Measurements from ENCODE around the gene ZDHHC5. TPM values are rescaled to one million over a fixed set of nuclear protein-coding genes. Genes with fewer than 3 reads are reported as not detected.
"Not testable (repeated sequence)": the region's sequence is repeated elsewhere in the genome, so short reads cannot be mapped to it uniquely, and the experiment has no call there.

Gene ZDHHC5
- total RNA-seq, 2 donors from 2014 or later: 80.2 to 82.1 TPM

GRCh38 chr11:57681168-57681567 is 13.3 kb downstream of the ZDHHC5 start:
- H3K36me3 ChIP-seq: peaks cover 9% of the 10 kb centered on the region
- intact Hi-C loops (cut with DNase I): no loop called here
- no peaks in the 10 kb centered on the region for H3K9me3 ChIP-seq
- H3K9ac ChIP-seq (ENCODE audit: low read depth in 2 of 2, low read length in 2 of 2): no peak overlapping the region
- DNase-seq: no peak
- no peak overlapping the region for H3K4me3 ChIP-seq
- TF ChIP-seq CTCF (IDR thresholded peaks at IDR 0.05): no peak
- no peaks in the 10 kb centered on the region for H3K27me3 ChIP-seq
- H3K4me1 ChIP-seq: no peaks in the 10 kb centered on the region
- H3K27ac ChIP-seq: no peak overlapping the region

GRCh38 chr11:57690474-57690873 is 22.6 kb downstream of the ZDHHC5 start:
- H3K9ac ChIP-seq (ENCODE audit: low read depth in 2 of 2, low read length in 2 of 2); intact Hi-C loops (cut with DNase I); H3K9me3 ChIP-seq; DNase-seq; H3K4me1 ChIP-seq; H3K27me3 ChIP-seq; H3K27ac ChIP-seq; H3K4me3 ChIP-seq: not testable (repeated sequence)
- H3K36me3 ChIP-seq: peaks cover 61% of the 10 kb centered on the region

GRCh38 chr11:57698843-57699365 is 31.0 kb downstream of the ZDHHC5 start:
- no peak for TF ChIP-seq CTCF (IDR thresholded peaks at IDR 0.05)
- H3K36me3 ChIP-seq: peaks cover 55% of the 10 kb centered on the region

GRCh38 chr11:57699813-57700212 is 31.9 kb downstream of the ZDHHC5 start:
- H3K9ac ChIP-seq (ENCODE audit: low read depth in 2 of 2, low read length in 2 of 2): no peak overlapping the region
- H3K36me3 ChIP-seq: peaks cover 46% of the 10 kb centered on the region
- H3K27me3 ChIP-seq: no peaks in the 10 kb centered on the region
- H3K27ac ChIP-seq: no peak overlapping the region
- no peak for TF ChIP-seq CTCF (IDR thresholded peaks at IDR 0.05)
- H3K4me1 ChIP-seq: no peaks in the 10 kb centered on the region
- H3K9me3 ChIP-seq: no peaks in the 10 kb centered on the region
- no peak for DNase-seq
- intact Hi-C loops (cut with DNase I): no loop called here
- H3K4me3 ChIP-seq: no peak overlapping the region

More at GRCh38 chr11:57698843-57699365, 31.0 kb downstream of the ZDHHC5 start:
- Histone ChIP-seq H3K27ac (no peak overlapping the region), H3K4me3 (no peak overlapping the region), H3K4me1 (no peaks in the 10 kb centered on the region), H3K9me3 (no peaks in the 10 kb centered on the region), H3K9ac (ENCODE audit: low read depth in 2 of 2, low read length in 2 of 2) (no peak overlapping the region), H3K27me3 (no peaks in the 10 kb centered on the region)
- intact Hi-C loops (cut with DNase I): no loop called here
- no peak for DNase-seq

- Histone ChIP-seq H3K9me3 (no peaks in the 10 kb centered on the region), H3K4me3 (no peak overlapping the region), H3K36me3 (peaks cover 41% of the 10 kb centered on the region), H3K27me3 (no peaks in the 10 kb centered on the region), H3K4me1 (no peaks in the 10 kb centered on the region), H3K27ac (no peak overlapping the region), H3K9ac (ENCODE audit: low read depth in 2 of 2, low read length in 2 of 2) (no peak overlapping the region)
- DNase-seq: no peak
- no peak for TF ChIP-seq CTCF (IDR thresholded peaks at IDR 0.05)
- intact Hi-C loops (cut with DNase I): no loop called here
Observed at GRCh38 chr11:57700425-57700824, 32.5 kb downstream of the ZDHHC5 start.

- intact Hi-C loops (cut with DNase I): no loop called here
- Histone ChIP-seq H3K9me3 (no peaks in the 10 kb centered on the region), H3K4me3 (no peak overlapping the region), H3K4me1 (no peaks in the 10 kb centered on the region), H3K27me3 (no peaks in the 10 kb centered on the region), H3K27ac (no peak overlapping the region), H3K36me3 (peaks cover 28% of the 10 kb centered on the region), H3K9ac (ENCODE audit: low read depth in 2 of 2, low read length in 2 of 2) (no peak overlapping the region)
- DNase-seq: no peak
- no peak for TF ChIP-seq CTCF (IDR thresholded peaks at IDR 0.05)
Observed at GRCh38 chr11:57703341-57703740, 35.4 kb downstream of the ZDHHC5 start.

Data from colonic mucosa (tissue), 4 donors.